ENCODE results near the gene CMTR1. TPM values are rescaled to one million over a fixed set of nuclear protein-coding genes. Genes with fewer than 3 reads are reported as not detected.
A peak's percentile ranks its signal among the peaks of the same experiment; 100 is the strongest.

CMTR1 gene
- total and polyA plus RNA-seq, 2 donors from 2014 or later, result 17.3 to 35.6 TPM

DNA sequence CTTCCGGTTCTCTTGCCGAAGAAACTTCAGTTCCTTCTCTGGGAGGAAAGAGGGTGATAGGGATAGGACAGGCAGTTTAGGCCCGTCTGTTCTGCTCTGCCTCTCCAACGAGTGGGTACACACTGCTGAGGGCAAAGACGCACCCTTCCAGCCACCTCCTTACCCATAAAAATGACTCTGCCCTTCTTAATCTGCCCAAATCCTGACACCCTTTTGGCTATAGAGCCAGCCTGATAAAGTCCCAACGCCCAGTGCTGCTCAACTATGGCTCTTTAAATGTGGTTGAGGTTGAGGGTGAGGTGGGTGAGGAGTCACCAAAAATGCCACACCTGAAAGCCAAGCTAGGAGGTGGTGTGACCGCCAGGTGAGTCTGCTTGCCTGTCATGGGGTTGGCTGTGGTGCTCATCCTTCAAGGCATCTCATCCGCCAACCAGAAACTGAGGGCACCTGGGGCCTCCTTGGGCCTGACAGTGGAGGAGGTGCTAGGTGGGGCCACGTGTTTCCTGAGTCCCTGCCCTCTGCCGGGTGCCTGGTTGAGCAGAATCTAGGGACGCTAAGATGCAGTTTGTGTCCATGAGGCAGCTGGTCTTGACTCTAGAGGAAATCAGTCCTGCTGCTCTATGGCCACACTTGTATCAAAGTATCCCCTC is 50.4 kb downstream of the CMTR1 start:
- DNase-seq (peak in 1 of 5 donors; percentile 37), FAIRE-seq (no peak)
- intact Hi-C loops (cut with DNase I), result loop anchor here (10.0 kb wide), 2 partner anchors 81 to 211 kb away; partner anchors contain the start of gene MDGA1
- Histone ChIP-seq H3K27ac (ENCODE audit: low read depth in 2 of 2, low read length in 2 of 2) (no peak overlapping the region), H3K36me3 (ENCODE audit: control insufficient read depth in 2 of 3, insufficient read depth in 3 of 3, low read length in 3 of 3) (peaks cover 0 to 35% (median 18%) of the 10 kb centered on the region in 3 donors), H3K4me1 (ENCODE audit: control insufficient read depth in 2 of 3, insufficient read depth in 2 of 3, low read depth in 1 of 3, low read length in 3 of 3) (no peaks in the 10 kb centered on the region), H3K27me3 (ENCODE audit: control insufficient read depth, insufficient read depth, low read length) (no peaks in the 10 kb centered on the region), H3K4me3 (ENCODE audit: low read length in 3 of 3) (no peak overlapping the region), H3K9ac (ENCODE audit: low read length in 3 of 3) (no peak overlapping the region), H3K9me3 (ENCODE audit: control insufficient read depth in 2 of 3, insufficient read depth in 1 of 3, low read length in 3 of 3) (no peaks in the 10 kb centered on the region)
- TF ChIP-seq, protein P1, sequence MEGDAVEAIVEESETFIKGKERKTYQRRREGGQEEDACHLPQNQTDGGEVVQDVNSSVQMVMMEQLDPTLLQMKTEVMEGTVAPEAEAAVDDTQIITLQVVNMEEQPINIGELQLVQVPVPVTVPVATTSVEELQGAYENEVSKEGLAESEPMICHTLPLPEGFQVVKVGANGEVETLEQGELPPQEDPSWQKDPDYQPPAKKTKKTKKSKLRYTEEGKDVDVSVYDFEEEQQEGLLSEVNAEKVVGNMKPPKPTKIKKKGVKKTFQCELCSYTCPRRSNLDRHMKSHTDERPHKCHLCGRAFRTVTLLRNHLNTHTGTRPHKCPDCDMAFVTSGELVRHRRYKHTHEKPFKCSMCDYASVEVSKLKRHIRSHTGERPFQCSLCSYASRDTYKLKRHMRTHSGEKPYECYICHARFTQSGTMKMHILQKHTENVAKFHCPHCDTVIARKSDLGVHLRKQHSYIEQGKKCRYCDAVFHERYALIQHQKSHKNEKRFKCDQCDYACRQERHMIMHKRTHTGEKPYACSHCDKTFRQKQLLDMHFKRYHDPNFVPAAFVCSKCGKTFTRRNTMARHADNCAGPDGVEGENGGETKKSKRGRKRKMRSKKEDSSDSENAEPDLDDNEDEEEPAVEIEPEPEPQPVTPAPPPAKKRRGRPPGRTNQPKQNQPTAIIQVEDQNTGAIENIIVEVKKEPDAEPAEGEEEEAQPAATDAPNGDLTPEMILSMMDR (IDR thresholded peaks at IDR 0.05; ENCODE audit: borderline replicate concordance, extremely low read depth, insufficient read depth), result no peak

DNA sequence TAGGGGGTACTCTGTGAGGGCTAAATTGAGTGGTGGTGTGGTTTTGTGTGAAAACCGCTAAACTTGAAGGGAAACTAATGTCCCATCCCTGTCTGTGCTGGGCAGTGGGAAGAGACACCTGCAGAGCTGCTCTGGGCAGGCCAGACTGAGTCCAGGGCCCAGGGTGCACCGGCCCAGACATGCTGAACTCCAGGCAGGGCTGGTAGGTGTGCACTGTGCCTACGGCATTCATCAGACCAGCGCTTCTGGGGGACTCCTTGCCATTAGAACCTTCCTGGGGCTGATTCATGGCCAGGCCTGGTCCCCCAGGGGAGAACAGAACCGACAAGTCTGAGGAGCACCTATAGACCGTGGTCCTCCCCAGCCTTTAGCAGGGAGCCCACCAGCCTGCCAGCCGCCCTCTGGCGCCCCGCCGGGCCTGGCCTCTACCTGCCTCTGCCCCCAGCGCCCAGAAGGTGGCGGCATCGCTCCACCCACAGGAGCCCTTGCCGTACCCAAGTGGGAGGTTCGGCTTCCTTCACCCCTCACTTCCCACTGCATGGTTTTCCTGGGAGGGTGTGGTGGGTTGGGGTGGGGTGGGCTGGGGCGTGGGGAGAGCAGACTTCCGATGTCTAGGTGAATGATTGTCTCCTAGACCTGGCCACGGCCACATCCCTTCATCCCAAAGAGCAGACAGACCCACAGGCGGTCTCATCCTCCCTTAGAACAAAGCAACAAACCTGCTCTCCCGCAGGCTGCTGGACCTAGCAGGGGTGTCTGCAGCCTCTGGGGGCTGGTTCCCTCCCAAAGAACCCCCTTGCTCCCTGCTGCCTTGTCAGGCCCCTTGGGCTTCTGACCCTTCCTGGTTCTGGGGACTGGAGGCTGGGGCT is 51.1 kb downstream of the CMTR1 start:
- peak in 4 of 5 donors; percentile 52 to 87 (median 79) for DNase-seq
- no peaks in the 10 kb centered on the region for H3K4me1 ChIP-seq (ENCODE audit: control insufficient read depth in 2 of 3, insufficient read depth in 2 of 3, low read depth in 1 of 3, low read length in 3 of 3)
- no peak overlapping the region for H3K27ac ChIP-seq (ENCODE audit: low read depth in 2 of 2, low read length in 2 of 2)
- intact Hi-C loops (cut with DNase I), result loop anchor here (10.0 kb wide), 2 partner anchors 81 to 211 kb away; partner anchors contain the start of gene MDGA1
- no peak for FAIRE-seq
- H3K9me3 ChIP-seq (ENCODE audit: control insufficient read depth in 2 of 3, insufficient read depth in 1 of 3, low read length in 3 of 3), result no peaks in the 10 kb centered on the region
- no peak overlapping the region for H3K9ac ChIP-seq (ENCODE audit: low read length in 3 of 3)
- peaks cover 0 to 27% (median 11%) of the 10 kb centered on the region in 3 donors for H3K36me3 ChIP-seq (ENCODE audit: control insufficient read depth in 2 of 3, insufficient read depth in 3 of 3, low read length in 3 of 3)
- no peak overlapping the region for H3K4me3 ChIP-seq (ENCODE audit: low read length in 3 of 3)
- no peaks in the 10 kb centered on the region for H3K27me3 ChIP-seq (ENCODE audit: control insufficient read depth, insufficient read depth, low read length)
- TF ChIP-seq, protein P1 (IDR thresholded peaks at IDR 0.05; ENCODE audit: borderline replicate concordance, extremely low read depth, insufficient read depth), result peak; percentile 88

DNA sequence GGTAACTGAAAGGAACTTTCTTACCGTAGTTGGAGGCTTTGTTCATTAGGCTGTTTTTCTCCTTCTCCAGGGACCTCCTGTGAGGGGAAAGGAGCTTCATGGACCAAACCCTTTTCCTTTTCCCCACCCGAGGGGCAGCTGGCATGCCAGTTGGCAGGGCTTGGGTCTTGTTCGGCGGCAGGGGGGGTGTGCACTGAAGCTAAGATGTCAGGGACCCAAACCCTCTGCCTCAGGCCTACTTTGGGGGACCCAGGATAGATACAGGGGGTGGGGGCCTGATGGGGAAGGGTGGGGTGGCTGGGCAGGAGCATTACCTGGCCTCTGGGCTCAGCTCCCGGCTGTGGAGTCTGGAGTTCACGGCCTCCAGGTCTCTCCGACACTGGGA is 51.8 kb downstream of the CMTR1 start:
- Histone ChIP-seq H3K9ac (ENCODE audit: low read length in 3 of 3) (no peak overlapping the region), H3K36me3 (ENCODE audit: control insufficient read depth in 2 of 3, insufficient read depth in 3 of 3, low read length in 3 of 3) (peaks cover 0 to 22% (median 6%) of the 10 kb centered on the region in 3 donors), H3K27ac (ENCODE audit: low read depth in 2 of 2, low read length in 2 of 2) (no peak overlapping the region), H3K4me1 (ENCODE audit: control insufficient read depth in 2 of 3, insufficient read depth in 2 of 3, low read depth in 1 of 3, low read length in 3 of 3) (no peaks in the 10 kb centered on the region), H3K9me3 (ENCODE audit: control insufficient read depth in 2 of 3, insufficient read depth in 1 of 3, low read length in 3 of 3) (no peaks in the 10 kb centered on the region), H3K4me3 (ENCODE audit: low read length in 3 of 3) (no peak overlapping the region), H3K27me3 (ENCODE audit: control insufficient read depth, insufficient read depth, low read length) (no peaks in the 10 kb centered on the region)
- peak in 1 of 5 donors; percentile 46 for DNase-seq
- intact Hi-C loops (cut with DNase I), result loop anchor here (10.0 kb wide), 2 partner anchors 80 to 210 kb away; partner anchors contain the start of gene MDGA1
- FAIRE-seq, result no peak
- TF ChIP-seq, protein P1 (IDR thresholded peaks at IDR 0.05; ENCODE audit: borderline replicate concordance, extremely low read depth, insufficient read depth), result no peak
